H1 (cell line): ENCODE data around the gene MCM6. TPM values are rescaled to one million over a fixed set of nuclear protein-coding genes. Genes with fewer than 3 reads are reported as not detected.

Source experiments
- CTCF ChIA-PET: fragments of 300-600 bp; sonication (Branson Sonifier 250); formaldehyde crosslinking; loops from one replicate; lab custom pipeline; 2021; ENCODE audit not compliant: partially characterized antibody; lab: Charles Lee
- POLR2A ChIA-PET: fragments of 300-600 bp; sonication (Branson Sonifier 250); formaldehyde crosslinking; loops from one replicate; lab custom pipeline; 2021; ENCODE audit warnings: inconsistent platforms; ENCODE audit not compliant: partially characterized antibody; lab: Charles Lee
- DNase-seq, 2 experiments: peaks; one replicate each; pipeline versions ENCODE4 v3.0.0 to v3.0.0-alpha.2; 2010 to 2022; ENCODE audit warnings: low spot score in 2 of 2, low read depth in 1 of 2, mixed read lengths in 1 of 2
- FAIRE-seq: peaks from 2 replicates; lab custom pipeline; 2011; peaks lifted over from hg19 to GRCh38; lab: Jason Lieb, UNC
- H2AFZ ChIP-seq: 2 replicates; pipeline ENCODE4 v1.8.1; 2012; ENCODE audit warnings: low read length, inconsistent platforms
- H2AK5ac ChIP-seq: 2 replicates; pipeline ENCODE4 v1.6.1; 2013; ENCODE audit warnings: low read depth, low read length
- H2BK120ac ChIP-seq: replicated peaks from 2 replicates; pipeline ENCODE3; 2013; ENCODE audit warnings: low read depth, low read length, inconsistent platforms
- H2BK12ac ChIP-seq: 2 replicates; pipeline ENCODE4 v1.6.1; 2013; ENCODE audit warnings: low read depth, low read length
- H2BK15ac ChIP-seq: 2 replicates; pipeline ENCODE4 v1.6.1; 2013; ENCODE audit warnings: low read length
- H2BK20ac ChIP-seq: 2 replicates; pipeline ENCODE4 v1.6.1; 2013; ENCODE audit warnings: low read length
- H2BK5ac ChIP-seq: 2 replicates; pipeline ENCODE4 v1.6.1; 2013; ENCODE audit warnings: low read depth, low read length
- H3K14ac ChIP-seq: 2 replicates; pipeline ENCODE4 v1.6.1; 2013; ENCODE audit warnings: inconsistent platforms; ENCODE audit not compliant: insufficient read length
- H3K18ac ChIP-seq: 2 replicates; pipeline ENCODE4 v1.6.1; 2013; ENCODE audit warnings: low read length; ENCODE audit errors: extremely low read depth
- H3K23ac ChIP-seq: 2 replicates; pipeline ENCODE4 v1.6.1; 2013; ENCODE audit warnings: inconsistent platforms; ENCODE audit not compliant: insufficient read length
- H3K23me2 ChIP-seq: 2 replicates; pipeline ENCODE4 v1.6.1; 2013; ENCODE audit warnings: low read depth, low read length
- H3K27ac ChIP-seq: 2 replicates; pipeline ENCODE4 v1.6.1; 2011; ENCODE audit warnings: low read depth, low read length, inconsistent platforms
- H3K27me3 ChIP-seq, 4 experiments: replicated peaks in 1 of 4; 1 replicate in 1 of 4; 2 replicates in 3 of 4; pipeline versions ENCODE4 v1.6.1 to v1.8.1; 2011 to 2013; ENCODE audit warnings: low read length in 3 of 4, mild to moderate bottlenecking in 3 of 4, inconsistent platforms in 2 of 4, mixed read lengths in 2 of 4, moderate library complexity in 1 of 4; ENCODE audit not compliant: control insufficient read depth in 3 of 4, insufficient read depth in 3 of 4; ENCODE audit errors: extremely low read depth in 1 of 4
- H3K36me3 ChIP-seq, 4 experiments: 2 replicates each; pipeline versions ENCODE4 v1.6.1 to v1.8.1; 2011 to 2013; ENCODE audit warnings: mild to moderate bottlenecking in 4 of 4, low read length in 3 of 4, moderate library complexity in 2 of 4, control low read depth in 1 of 4, inconsistent platforms in 1 of 4; ENCODE audit not compliant: insufficient read depth in 4 of 4, control insufficient read depth in 2 of 4
- H3K4ac ChIP-seq: replicated peaks from 2 replicates; pipeline ENCODE3; 2013; ENCODE audit warnings: low read length, low read depth, mixed read lengths, inconsistent platforms; ENCODE audit not compliant: insufficient read length
- H3K4me1 ChIP-seq, 4 experiments: replicated peaks in 1 of 4; 1 replicate in 1 of 4; 2 replicates in 3 of 4; pipeline versions ENCODE4 v1.6.1 to v1.8.1; 2011 to 2013; ENCODE audit warnings: low read length in 3 of 4, inconsistent platforms in 2 of 4, mixed read lengths in 1 of 4; ENCODE audit not compliant: insufficient read depth in 4 of 4, control insufficient read depth in 3 of 4
- H3K4me2 ChIP-seq, 2 experiments: 2 replicates each; pipeline versions ENCODE4 v1.6.1 to v1.8.1; 2011 to 2013; ENCODE audit warnings: low read depth in 2 of 2, low read length in 2 of 2, control low read depth in 1 of 2, inconsistent platforms in 1 of 2, mild to moderate bottlenecking in 1 of 2; ENCODE audit not compliant: insufficient read depth in 1 of 2
- H3K4me3 ChIP-seq, 4 experiments: fragments of 200-600, 300-600 bp in 1 of 4; sonication (generic), shearing (Covaris generic), sonication (Bioruptor Twin) in 1 of 4; 2 replicates each; pipeline versions ENCODE4 v1.5.1 to v1.8.1; 2011 to 2016; ENCODE audit warnings: low read length in 4 of 4, low read depth in 3 of 4, control low read depth in 2 of 4, inconsistent platforms in 2 of 4, mild to moderate bottlenecking in 2 of 4, mixed read lengths in 1 of 4, moderate library complexity in 1 of 4; ENCODE audit not compliant: insufficient read depth in 2 of 4; ENCODE audit errors: extremely low read depth in 1 of 4
- H3K56ac ChIP-seq: replicated peaks from 2 replicates; pipeline ENCODE3; 2013; ENCODE audit warnings: low read depth, mild to moderate bottlenecking, mixed read lengths, low read length, inconsistent platforms; ENCODE audit not compliant: insufficient read length
- H3K79me1 ChIP-seq: 2 replicates; pipeline ENCODE4 v1.6.1; 2013; ENCODE audit warnings: low read depth, low read length, control low read depth
- H3K79me2 ChIP-seq, 2 experiments: 2 replicates each; pipeline versions ENCODE4 v1.6.1 to v1.8.1; 2012 to 2013; ENCODE audit warnings: low read length in 2 of 2, mild to moderate bottlenecking in 2 of 2, inconsistent platforms in 1 of 2; ENCODE audit not compliant: insufficient read depth in 2 of 2, control insufficient read depth in 1 of 2
- H3K9ac ChIP-seq, 4 experiments: replicated peaks in 1 of 4; 1 replicate in 1 of 4; 2 replicates in 3 of 4; pipeline versions ENCODE4 v1.6.1 to v1.8.1; 2011 to 2013; ENCODE audit warnings: low read depth in 3 of 4, low read length in 3 of 4, control low read depth in 2 of 4, mild to moderate bottlenecking in 2 of 4, moderate library complexity in 2 of 4, inconsistent platforms in 1 of 4; ENCODE audit errors: extremely low read depth in 1 of 4
- H3K9me3 ChIP-seq, 2 experiments: 2 replicates each; pipeline versions ENCODE4 v1.6.1 to v1.8.1; 2012 to 2013; ENCODE audit warnings: mild to moderate bottlenecking in 2 of 2, moderate library complexity in 2 of 2, control low read depth in 1 of 2, inconsistent platforms in 1 of 2, low read depth in 1 of 2, low read length in 1 of 2, mixed read lengths in 1 of 2; ENCODE audit not compliant: insufficient read depth in 2 of 2
- H4K20me1 ChIP-seq, 2 experiments: replicated peaks in 1 of 2; 2 replicates each; pipeline versions ENCODE3 to v1.8.1; 2011 to 2013; ENCODE audit warnings: inconsistent platforms in 2 of 2, low read length in 2 of 2, mild to moderate bottlenecking in 1 of 2; ENCODE audit not compliant: insufficient read depth in 2 of 2, control insufficient read depth in 1 of 2
- H4K5ac ChIP-seq: 2 replicates; pipeline ENCODE4 v1.6.1; 2013; ENCODE audit warnings: low read length, low read depth, mixed read lengths, inconsistent platforms; ENCODE audit not compliant: insufficient read length
- H4K8ac ChIP-seq: 2 replicates; pipeline ENCODE4 v1.8.0; 2013; ENCODE audit warnings: mild to moderate bottlenecking, moderate library complexity, low read length, inconsistent platforms; ENCODE audit not compliant: insufficient read depth; ENCODE audit errors: extremely low read depth
- H4K91ac ChIP-seq: replicated peaks from 2 replicates; pipeline ENCODE3; 2013; ENCODE audit warnings: low read length, mixed read lengths, inconsistent platforms; ENCODE audit not compliant: insufficient read length
- BCL11A ChIP-seq, 2 experiments: IDR thresholded peaks; one replicate each; pipeline ENCODE4 v1.6.1; 2011; ENCODE audit warnings: low read depth in 2 of 2, low read length in 2 of 2, mild to moderate bottlenecking in 2 of 2
- BRCA1 ChIP-seq: IDR thresholded peaks from 2 replicates; pipeline ENCODE4 v1.6.1; 2012; ENCODE audit warnings: low read depth, low read length, improper control_type of control experiment
- CBX5 ChIP-seq: fragments of 300-800, 300-1000 bp; sonication (generic); IDR thresholded peaks from 2 replicates; pipeline ENCODE4 v1.7.1; 2016; ENCODE audit warnings: antibody characterized with exemption, low read length, low read depth
- EP300 ChIP-seq, 2 experiments: IDR thresholded peaks; 1 replicate in 1 of 2; 2 replicates in 1 of 2; pipeline ENCODE4 v1.6.1; 2011 to 2012; ENCODE audit warnings: low read depth in 2 of 2, low read length in 2 of 2, mild to moderate bottlenecking in 2 of 2, borderline replicate concordance in 1 of 2, inconsistent platforms in 1 of 2, moderate library complexity in 1 of 2
- SRF ChIP-seq: IDR thresholded peaks from 2 replicates; pipeline ENCODE4 v1.6.1; 2011; ENCODE audit warnings: mild to moderate bottlenecking, low read depth, low read length, moderate library complexity
- WGBS, 2 experiments: shearing (Covaris generic) in 1 of 2; methylation state at CpG; one replicate each; pipeline versions ENCODE4 v1.1.6 to v1.1.7; 2013 to 2015; ENCODE audit warnings: low lambda C conversion rate in 2 of 2, mixed read lengths in 2 of 2, inconsistent platforms in 1 of 2, low coverage in 1 of 2, missing lambda C conversion rate in 1 of 2; ENCODE audit not compliant: insufficient replicate concordance in 2 of 2, insufficient coverage in 1 of 2, insufficient read length in 1 of 2; ENCODE audit errors: extremely low coverage in 1 of 2, missing lambda C conversion rate in 1 of 2; 5-methylcytosine and 5-hydroxymethylcytosine counted together
- polyA plus RNA-seq, 7 experiments: library from polyadenylated mRNA; depleted of rRNA in 3 of 7; stranded (reverse) in 5 of 7; unstranded in 2 of 7; fragments of >200 nt in 5 of 7; fragments of 200-250 nt in 2 of 7; gene quantifications; 1 replicate in 5 of 7; 2 replicates in 1 of 7; 4 replicates in 1 of 7; pipeline versions ENCODE4 v1.2.1 to v1.2.3, GENCODE V29; 2011 to 2013; ENCODE audit warnings: missing spikeins in 2 of 7, mixed read lengths in 2 of 7
- total RNA-seq: library from RNA; stranded (reverse); fragmentation: NEBNext Ultra II Directional; extraction: Animal tissue kit (Norgen Biotek cat#: 25700); gene quantifications from 2 replicates; pipeline ENCODE4 v1.2.1, GENCODE V29; 2021

Gene MCM6
- total and polyA plus RNA-seq, 2 of the 8 experiments (the other 6 are each of a cell fraction or from before 2014, with no cell fraction given) = 60.2 to 134 TPM

- Histone ChIP-seq H3K9ac (no peak overlapping the region), H3K56ac (no peak overlapping the region), H3K23me2 (no peaks in the 10 kb centered on the region), H3K14ac (no peak overlapping the region), H3K27me3 (no peaks in the 10 kb centered on the region), H3K79me1 (no peaks in the 10 kb centered on the region), H3K27ac (no peak overlapping the region), H2AK5ac (no peak overlapping the region), H2BK5ac (no peak overlapping the region), H2BK12ac (no peak overlapping the region), H3K36me3 (peaks cover 11 to 56% (median 38%) of the 10 kb centered on the region in 4 experiments), H3K18ac (no peak overlapping the region), H3K4ac (no peak overlapping the region), H3K4me2 (no peak overlapping the region), H2AFZ (no peak overlapping the region), H4K8ac (no peak overlapping the region), H4K20me1 (no peaks in the 10 kb centered on the region), H2BK20ac (no peak overlapping the region), H3K79me2 (no peaks in the 10 kb centered on the region), H3K9me3 (no peaks in the 10 kb centered on the region), H2BK15ac (no peak overlapping the region), H3K4me1 (no peaks in the 10 kb centered on the region), H3K4me3 (no peak overlapping the region), H3K23ac (no peak overlapping the region), H2BK120ac (no peak overlapping the region), H4K91ac (no peak overlapping the region), H4K5ac (no peak overlapping the region)
- CTCF ChIA-PET = interaction anchor here (1.1 to 1.6 kb wide), 3 partner anchors 8 to 131 kb away, joined by 3 to 6 read pairs (median 4); no protein-coding TSS in a partner anchor
- TF ChIP-seq CBX5 (no peak), BCL11A (IDR thresholded peaks at IDR 0.05; ENCODE audit: low read depth in 2 of 2, low read length in 2 of 2) (no peak), SRF (no peak), BRCA1 (no peak), EP300 (IDR thresholded peaks at IDR 0.05; ENCODE audit: borderline replicate concordance in 1 of 2, low read depth in 2 of 2, low read length in 2 of 2) (no peak)
- 96% methylated on average over 2 of the region's 2 CpGs; no CpG with 5 or more reads in 1 of the 2 experiments for WGBS, 2 experiments
- DNase-seq (peak in 1 of 2 experiments; percentile 17), FAIRE-seq (no peak)
- POLR2A ChIA-PET = interaction anchor here (1.5 kb wide), 2 partner anchors 12 to 22 kb away, joined by 4 read pairs; no protein-coding TSS in a partner anchor
Observed at GRCh38 chr2:135840601-135841000, 35.6 kb downstream of the MCM6 start.
